Calu3 (cell line): ENCODE results near the gene SHC4. TPM values are rescaled to one million over a fixed set of nuclear protein-coding genes. Genes with fewer than 3 reads are reported as not detected.

Experiments used
- BruUV-seq: library from RNA; stranded (reverse); fragments of 400-500 nt; replicated peaks from 2 replicates; lab custom pipeline; 2021; lab: Mats Ljungman, UMichigan
- CTCF ChIA-PET: fragments of 300-600 bp; sonication (Branson Sonifier 250); formaldehyde crosslinking; loops from one replicate; lab custom pipeline; 2022; ENCODE audit warnings: antibody characterized with exemption; lab: Charles Lee
- DNase-seq: peaks from one replicate; pipeline ENCODE4 v3.0.0; 2022
- H3K27ac Mint-ChIP-seq: one replicate; pipeline ENCODE4 v1.8.0; 2022; ENCODE audit warnings: mixed read lengths; ENCODE audit not compliant: unreplicated experiment
- H3K27me3 Mint-ChIP-seq: one replicate; pipeline ENCODE4 v1.8.0; 2022; ENCODE audit warnings: mixed read lengths; ENCODE audit not compliant: unreplicated experiment
- H3K36me3 Mint-ChIP-seq: one replicate; pipeline ENCODE4 v1.8.0; 2022; ENCODE audit warnings: mild to moderate bottlenecking, moderate library complexity, mixed read lengths; ENCODE audit not compliant: insufficient read depth, unreplicated experiment
- H3K4me1 Mint-ChIP-seq: one replicate; pipeline ENCODE4 v1.8.0; 2022; ENCODE audit warnings: mild to moderate bottlenecking, low read depth, mixed read lengths; ENCODE audit not compliant: unreplicated experiment
- H3K4me3 Mint-ChIP-seq: one replicate; pipeline ENCODE4 v1.8.0; 2022; ENCODE audit warnings: mild to moderate bottlenecking, low read depth, moderate library complexity, mixed read lengths; ENCODE audit not compliant: unreplicated experiment
- H3K9me3 Mint-ChIP-seq: one replicate; pipeline ENCODE4 v1.8.0; 2022; ENCODE audit warnings: low read depth, mixed read lengths; ENCODE audit not compliant: unreplicated experiment
- CTCF ChIP-seq: fragments of 200-600 bp; IDR thresholded peaks from one replicate; pipeline ENCODE4 v1.8.0; 2022; ENCODE audit warnings: antibody characterized with exemption; ENCODE audit not compliant: unreplicated experiment
- intact Hi-C: fragments of 100-400 bp; cut with micrococcal nuclease; formaldehyde crosslinking; loops from one replicate; pipeline ENCODE4 v1.10.0; 2022; ENCODE audit not compliant: unreplicated experiment
- total RNA-seq: library from RNA; stranded (reverse); gene quantifications from 2 replicates; pipeline ENCODE4 v1.2.3, GENCODE V29; 2022

Gene SHC4
- total RNA-seq, 1 experiment from 2014 or later: 1.2 TPM

DNA sequence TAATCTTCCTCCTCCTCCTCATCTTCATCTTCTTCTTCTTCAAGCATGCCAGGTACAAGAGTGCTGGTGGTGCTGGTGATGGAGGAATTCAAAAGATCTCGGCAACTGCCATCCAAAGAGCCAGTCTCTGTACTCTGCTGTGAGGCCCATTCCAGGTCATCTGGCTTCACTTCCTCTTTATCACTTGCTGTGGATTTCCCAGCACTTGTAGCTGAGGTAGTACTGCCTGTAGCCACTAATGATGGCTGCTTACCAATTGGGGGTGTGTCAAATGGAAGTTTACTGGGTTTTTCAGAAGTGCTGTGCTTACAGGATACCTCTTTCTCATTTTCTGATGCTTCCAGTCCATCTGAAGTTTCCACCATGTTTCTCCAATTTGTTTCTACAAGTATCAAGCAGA is 28.8 kb upstream of the SHC4 start:
- Mint-ChIP-seq H3K36me3 (no peaks in the 10 kb centered on the region), H3K4me3 (no peak overlapping the region), H3K27me3 (no peaks in the 10 kb centered on the region), H3K9me3 (no peaks in the 10 kb centered on the region), H3K4me1 (no peaks in the 10 kb centered on the region), H3K27ac (no peak overlapping the region)
- CTCF ChIA-PET: no interaction called here
- no TSS peak for BruUV-seq
- TF ChIP-seq CTCF: no peak
- DNase-seq: no peak
- intact Hi-C loops: no loop called here

DNA sequence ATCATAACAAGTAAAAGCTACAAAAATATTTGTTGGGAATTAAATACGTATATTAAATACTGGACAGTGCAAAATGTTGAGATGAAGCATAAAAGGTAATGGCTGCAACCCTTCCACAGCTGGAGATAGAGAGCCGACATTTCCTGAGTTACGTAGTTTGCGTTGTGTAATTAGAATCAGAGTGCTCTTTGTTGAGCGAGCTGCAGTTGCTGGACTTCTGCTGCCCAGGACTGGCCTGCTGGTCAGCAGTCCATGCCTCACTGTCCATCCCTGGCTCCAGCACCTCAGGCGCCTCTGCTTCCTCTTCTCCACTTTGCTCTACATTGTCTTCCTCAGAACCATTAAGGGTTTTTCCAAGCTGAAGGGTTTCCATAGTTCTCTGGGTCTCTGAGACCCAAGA is 28.4 kb upstream of the SHC4 start:
- H3K36me3 Mint-ChIP-seq: no peaks in the 10 kb centered on the region

DNA sequence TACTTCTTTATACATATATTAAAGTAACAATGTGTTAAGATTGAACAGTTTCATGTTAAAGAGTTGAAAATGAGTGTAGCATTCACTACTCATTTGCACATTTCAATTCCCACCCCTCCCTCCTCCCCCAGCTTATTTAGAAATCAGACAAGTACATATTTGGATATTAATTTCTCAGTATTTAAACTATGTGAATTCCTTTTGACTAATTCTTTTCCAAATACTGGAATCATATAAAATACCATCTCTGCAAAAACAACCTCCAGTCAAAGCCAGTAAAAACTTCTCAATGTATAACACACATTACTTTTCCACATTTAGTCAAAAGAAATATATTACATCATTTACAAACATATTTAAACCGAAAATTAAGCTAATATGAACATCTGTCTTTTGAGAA is 25.5 kb upstream of the SHC4 start:
- Mint-ChIP-seq H3K4me1 (peaks cover 10% of the 10 kb centered on the region), H3K9me3 (no peaks in the 10 kb centered on the region), H3K36me3 (no peaks in the 10 kb centered on the region), H3K27me3 (no peaks in the 10 kb centered on the region), H3K4me3 (no peak overlapping the region), H3K27ac (no peak overlapping the region)
- intact Hi-C loops: loop anchor here (10.0 kb wide), 1 partner anchor 156 kb away; no protein-coding TSS in a partner anchor
- no peak for TF ChIP-seq CTCF
- BruUV-seq: no TSS peak
- DNase-seq: no peak
- CTCF ChIA-PET: no interaction called here

More for the DNA sequence above, 28.4 kb upstream of the SHC4 start:
- no peak overlapping the region for H3K27ac Mint-ChIP-seq
- H3K27me3 Mint-ChIP-seq: no peaks in the 10 kb centered on the region
- H3K4me1 Mint-ChIP-seq: no peaks in the 10 kb centered on the region
- CTCF ChIA-PET: no interaction called here
- no peak overlapping the region for H3K4me3 Mint-ChIP-seq
- no peaks in the 10 kb centered on the region for H3K9me3 Mint-ChIP-seq
- intact Hi-C loops: no loop called here
- no TSS peak for BruUV-seq
- DNase-seq: no peak
- no peak for TF ChIP-seq CTCF

DNA sequence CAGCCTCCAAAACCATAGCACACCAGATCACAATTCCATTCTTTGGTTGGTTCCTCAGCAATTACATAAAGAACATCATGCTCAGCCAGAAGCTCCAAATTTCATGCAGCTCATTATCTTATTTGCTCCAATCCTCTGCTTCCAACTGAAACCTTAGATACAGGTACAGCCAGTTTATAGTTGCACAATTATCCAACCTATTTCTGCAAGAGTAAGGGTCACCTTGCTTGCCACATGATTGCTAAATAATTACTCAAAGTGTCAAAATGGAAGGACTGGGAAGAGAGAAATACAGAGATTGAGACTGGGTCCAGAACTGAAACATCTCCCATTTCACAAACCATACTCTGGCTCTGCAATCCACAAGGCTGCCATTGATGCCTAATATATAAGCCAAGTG is 23.4 kb upstream of the SHC4 start:
- Mint-ChIP-seq H3K36me3 (peaks cover 7% of the 10 kb centered on the region), H3K27me3 (no peaks in the 10 kb centered on the region), H3K4me1 (peaks cover 20% of the 10 kb centered on the region), H3K9me3 (no peaks in the 10 kb centered on the region), H3K27ac (no peak overlapping the region), H3K4me3 (no peak overlapping the region)
- CTCF ChIA-PET: no interaction called here
- DNase-seq: no peak
- no TSS peak for BruUV-seq
- TF ChIP-seq CTCF: no peak
- intact Hi-C loops: loop anchor here (10.0 kb wide), 1 partner anchor 158 kb away; no protein-coding TSS in a partner anchor
